GM12865 (cell line): ENCODE measurements around the gene SORL1.
"Not testable (repeated sequence)": the region's sequence is repeated elsewhere in the genome, so short reads cannot be mapped to it uniquely, and the experiment has no call there.

ENCODE experiments used
- DNase-seq: peaks from one replicate; pipeline ENCODE4 v3.0.0; 2010; ENCODE audit warnings: low read depth
- H3K4me3 ChIP-seq: 2 replicates; pipeline ENCODE4 v1.5.1; 2011; ENCODE audit warnings: mild to moderate bottlenecking, low read depth, low read length, control low read depth
- TF ChIP-seq, protein P1 (sequence below): IDR thresholded peaks from 2 replicates; pipeline ENCODE4 v1.5.1; 2011; ENCODE audit warnings: low read length, control low read depth, low read depth, inconsistent platforms; ENCODE audit not compliant: insufficient read depth; ENCODE audit errors: missing control alignments

Gene SORL1

DNA sequence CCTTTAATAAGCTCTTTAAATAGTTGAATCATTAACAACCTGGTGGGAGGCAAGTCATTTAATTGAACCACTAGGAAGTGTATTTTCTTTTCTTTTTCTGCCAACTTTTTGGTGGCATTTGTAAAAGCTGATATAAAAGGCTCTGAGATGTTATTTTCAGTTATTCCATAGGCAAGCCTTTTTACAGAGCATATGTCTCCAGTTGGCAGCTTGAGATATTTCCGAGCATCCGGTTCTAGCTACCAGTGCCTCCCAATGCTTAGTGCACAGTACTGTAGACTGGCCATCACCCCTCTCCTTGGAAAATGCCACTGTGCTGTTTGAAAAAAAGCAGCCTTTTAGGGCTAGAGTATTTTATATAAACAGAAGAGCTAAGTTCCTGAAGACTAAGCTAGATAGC lies 179.3 kb downstream of the SORL1 start:
- H3K4me3 ChIP-seq, result no peak overlapping the region
- TF ChIP-seq, protein P1, sequence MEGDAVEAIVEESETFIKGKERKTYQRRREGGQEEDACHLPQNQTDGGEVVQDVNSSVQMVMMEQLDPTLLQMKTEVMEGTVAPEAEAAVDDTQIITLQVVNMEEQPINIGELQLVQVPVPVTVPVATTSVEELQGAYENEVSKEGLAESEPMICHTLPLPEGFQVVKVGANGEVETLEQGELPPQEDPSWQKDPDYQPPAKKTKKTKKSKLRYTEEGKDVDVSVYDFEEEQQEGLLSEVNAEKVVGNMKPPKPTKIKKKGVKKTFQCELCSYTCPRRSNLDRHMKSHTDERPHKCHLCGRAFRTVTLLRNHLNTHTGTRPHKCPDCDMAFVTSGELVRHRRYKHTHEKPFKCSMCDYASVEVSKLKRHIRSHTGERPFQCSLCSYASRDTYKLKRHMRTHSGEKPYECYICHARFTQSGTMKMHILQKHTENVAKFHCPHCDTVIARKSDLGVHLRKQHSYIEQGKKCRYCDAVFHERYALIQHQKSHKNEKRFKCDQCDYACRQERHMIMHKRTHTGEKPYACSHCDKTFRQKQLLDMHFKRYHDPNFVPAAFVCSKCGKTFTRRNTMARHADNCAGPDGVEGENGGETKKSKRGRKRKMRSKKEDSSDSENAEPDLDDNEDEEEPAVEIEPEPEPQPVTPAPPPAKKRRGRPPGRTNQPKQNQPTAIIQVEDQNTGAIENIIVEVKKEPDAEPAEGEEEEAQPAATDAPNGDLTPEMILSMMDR, result no peak
- no peak for DNase-seq

DNA sequence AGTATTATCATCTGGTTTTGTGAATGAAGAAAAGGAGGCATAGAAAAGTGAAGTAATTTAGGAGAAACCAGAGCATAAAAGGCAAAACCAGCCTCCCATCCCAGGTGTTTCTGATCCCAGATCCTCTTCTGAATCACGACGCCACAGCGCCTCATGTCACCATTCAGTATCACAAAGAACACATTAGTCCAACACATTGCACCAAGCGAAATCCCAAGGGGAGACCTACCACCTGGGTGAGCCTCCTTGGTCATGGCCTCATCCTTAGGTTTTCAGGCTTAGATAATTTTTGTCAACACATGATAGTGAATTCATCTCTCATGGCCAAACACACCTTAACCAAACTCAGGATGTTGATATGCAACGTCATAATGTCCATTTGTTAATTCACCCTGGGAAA lies 182.2 kb downstream of the SORL1 start:
- TF ChIP-seq, protein P1, result no peak
- H3K4me3 ChIP-seq, result no peak overlapping the region
- no peak for DNase-seq

DNA sequence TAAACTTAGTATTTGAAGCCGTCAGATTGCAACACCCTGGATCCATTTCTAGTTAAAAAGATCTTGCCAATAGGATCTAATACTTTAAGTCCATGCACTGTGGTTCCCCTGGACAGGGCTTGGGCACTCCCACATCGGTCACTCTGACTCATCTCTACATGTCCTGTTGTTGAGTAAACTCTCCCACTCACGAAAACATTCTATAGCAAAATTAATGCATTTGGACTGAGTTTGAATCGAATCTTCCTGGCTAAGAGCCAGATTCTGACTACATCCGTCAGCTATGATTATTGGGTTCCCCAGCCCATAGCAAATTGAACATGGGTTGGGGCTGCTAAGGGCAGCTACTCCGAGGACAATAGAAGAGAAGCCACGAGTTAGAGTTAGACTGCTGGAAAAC lies 182.8 kb downstream of the SORL1 start:
- H3K4me3 ChIP-seq, result no peak overlapping the region
- no peak for DNase-seq
- TF ChIP-seq, protein P1, result no peak

DNA sequence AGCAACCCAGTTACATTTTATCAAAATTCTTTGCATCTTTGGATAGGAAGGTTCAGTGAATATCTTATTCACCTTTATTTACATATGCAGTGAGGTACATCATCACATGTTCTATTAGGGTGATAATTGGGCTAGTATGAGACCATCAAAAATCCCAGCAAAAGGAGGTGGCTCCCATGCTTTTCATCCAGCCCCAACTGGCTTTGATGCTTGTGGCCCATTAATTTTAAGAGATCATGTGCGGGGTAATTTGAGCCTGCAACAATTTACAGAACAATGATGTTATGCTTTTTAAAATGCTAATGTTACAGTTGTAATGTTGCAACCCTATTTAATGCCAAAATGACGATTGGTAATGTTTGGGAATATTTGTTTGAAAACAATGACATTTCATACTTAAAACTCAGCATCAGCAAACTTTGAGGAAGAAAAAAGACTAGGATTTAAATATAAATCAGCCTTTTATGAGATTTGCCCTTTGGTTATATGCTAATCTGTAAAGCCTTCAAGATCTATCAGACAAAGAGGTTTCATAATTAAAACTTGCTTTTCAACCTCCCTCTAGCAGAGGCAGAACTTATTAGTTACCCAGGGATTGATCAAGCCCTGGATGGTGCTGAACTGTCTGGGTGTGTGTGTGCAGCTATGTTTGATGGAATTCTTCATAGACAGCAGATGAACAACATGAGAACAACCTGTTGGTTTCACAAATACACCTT lies 184.1 kb downstream of the SORL1 start:
- no peak for DNase-seq
- TF ChIP-seq, protein P1, result no peak
- H3K4me3 ChIP-seq, result no peak overlapping the region

DNA sequence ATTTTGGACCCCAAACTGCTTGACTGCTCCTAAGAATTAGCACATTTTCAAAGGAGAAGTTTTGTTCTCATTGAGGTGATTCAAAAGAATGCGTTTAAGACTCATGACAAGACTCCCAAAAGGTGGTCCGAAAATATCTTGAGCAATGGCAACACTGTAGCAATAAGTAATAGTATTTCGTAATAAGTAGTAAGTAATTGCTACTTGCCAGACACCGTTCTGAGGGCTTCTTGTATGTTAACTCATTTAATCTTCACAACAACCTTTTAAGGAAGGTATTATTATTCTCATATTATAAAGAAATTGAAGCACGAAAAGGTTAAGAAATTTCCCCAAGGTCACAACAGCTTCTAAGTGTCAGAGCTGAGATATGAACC lies 184.7 kb downstream of the SORL1 start:
- TF ChIP-seq, protein P1, result no peak
- no peak for DNase-seq
- no peak overlapping the region for H3K4me3 ChIP-seq

DNA sequence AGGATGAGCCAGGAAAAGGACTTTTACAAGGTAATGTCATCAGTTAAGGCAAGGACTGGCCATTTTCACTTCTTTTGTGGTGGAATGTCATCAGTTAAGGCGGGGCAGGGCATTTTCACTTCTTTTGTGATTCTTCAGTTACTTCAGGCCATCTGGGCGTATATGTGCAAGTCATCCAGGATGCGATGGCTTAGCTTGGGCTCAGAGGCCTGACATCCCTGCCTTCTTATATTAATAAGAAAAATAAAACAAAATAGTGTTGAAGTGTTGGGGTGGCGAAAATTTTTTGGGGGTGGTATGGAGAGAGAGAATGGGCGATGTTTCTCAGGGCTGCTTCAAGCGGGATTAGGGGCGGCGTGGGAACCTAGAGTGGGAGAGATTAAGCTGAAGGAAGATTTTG lies 185.5 kb downstream of the SORL1 start:
- not testable (repeated sequence) for H3K4me3 ChIP-seq, DNase-seq

DNA sequence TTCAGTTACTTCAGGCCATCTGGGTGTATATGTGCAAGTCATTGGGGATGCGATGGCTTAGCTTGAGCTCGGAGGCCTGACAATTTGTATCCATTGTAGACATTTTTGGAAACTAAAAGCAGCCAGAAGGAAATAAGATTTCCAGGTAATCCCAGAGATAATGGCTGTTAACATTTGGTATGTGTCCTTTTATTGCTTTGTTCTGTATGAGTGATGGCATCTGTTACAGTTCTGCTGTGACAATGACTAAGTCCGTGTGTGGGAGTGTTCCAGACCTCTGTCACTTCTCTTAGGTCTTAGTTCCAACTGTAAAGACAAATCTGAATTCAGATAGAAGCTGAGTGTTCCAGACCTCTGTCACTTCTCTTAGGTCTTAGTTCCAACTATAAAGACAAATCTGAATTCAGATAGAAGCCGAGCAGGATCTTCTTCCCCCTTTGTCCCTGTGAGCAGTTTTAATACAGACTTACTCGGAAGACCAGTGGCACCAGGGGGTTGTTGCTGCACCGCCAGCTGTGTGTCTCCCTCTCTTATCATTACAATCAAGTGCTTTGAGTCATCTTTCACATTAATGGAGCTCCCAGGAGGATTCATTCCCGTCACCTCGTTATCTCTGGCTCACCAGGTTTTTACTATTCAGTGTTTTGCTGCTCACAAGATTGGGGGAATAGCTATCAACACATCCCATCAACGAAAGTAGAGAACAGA lies 191.5 kb downstream of the SORL1 start:
- DNase-seq, result no peak
- H3K4me3 ChIP-seq, result no peak overlapping the region
- TF ChIP-seq, protein P1, result no peak
